GM21526 (cell line): ENCODE data around the gene NPLOC4.
"Not testable (repeated sequence)": the region's sequence is repeated elsewhere in the genome, so short reads cannot be mapped to it uniquely, and the experiment has no call there.

Experiments
- ATAC-seq: cut with Tn5 transposase; IDR thresholded peaks from one replicate; pipeline ENCODE4 v1.9.1; 2021; ENCODE audit warnings: moderate library complexity; ENCODE audit not compliant: unreplicated experiment, low FRiP score

The NPLOC4 gene

GRCh38 chr17:81536299-81537290 lies 100.3 kb downstream of the NPLOC4 start:
- no peak for ATAC-seq

GRCh38 chr17:81535480-81536298 lies 101.2 kb downstream of the NPLOC4 start:
- no peak for ATAC-seq

- no peak for ATAC-seq
These were observed 101.9 kb downstream of the NPLOC4 start for GRCh38 chr17:81535007-81535328.

DNA sequence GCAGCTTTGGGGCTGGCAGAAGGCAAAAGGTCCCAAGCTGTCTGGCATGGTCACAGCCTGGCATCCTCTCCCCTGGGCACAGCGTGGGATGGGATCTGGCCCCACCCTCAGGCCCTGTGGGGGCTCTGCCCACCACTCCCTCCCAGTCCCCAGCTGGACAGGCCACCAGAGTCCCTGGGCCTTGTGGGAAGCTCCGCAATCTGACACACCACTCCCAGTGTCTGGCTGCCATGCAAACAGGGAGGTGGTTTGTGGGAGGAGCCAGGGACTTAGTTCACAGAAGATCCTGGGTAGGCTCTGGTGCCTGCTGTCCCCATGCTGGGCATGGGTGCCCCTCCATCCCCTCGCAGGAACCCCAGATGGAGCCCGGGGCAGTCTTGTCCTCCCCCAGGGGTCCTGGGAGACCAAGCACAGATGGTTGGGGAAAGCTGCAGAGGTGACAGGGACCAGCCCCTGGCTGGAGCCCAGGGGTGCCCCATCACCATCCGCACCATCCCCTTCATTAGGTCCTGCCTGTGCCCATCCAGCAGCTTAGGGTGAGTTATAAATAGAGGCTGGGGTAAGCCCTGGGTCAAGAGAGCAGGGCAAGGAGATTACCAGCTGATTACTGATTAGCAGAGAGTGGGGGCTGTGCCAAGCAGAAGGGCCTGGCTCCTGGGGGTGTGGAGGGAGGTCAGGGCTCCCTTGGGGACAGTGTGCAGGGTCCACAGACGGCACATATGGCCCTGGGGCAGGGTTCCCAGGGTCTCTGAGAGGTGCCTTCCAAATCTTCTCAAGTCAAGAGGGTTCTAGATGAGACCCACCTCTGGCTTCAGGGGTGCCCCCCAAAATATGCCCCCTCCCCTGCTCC lies 102.5 kb downstream of the NPLOC4 start:
- no peak for ATAC-seq

- no peak for ATAC-seq
These were observed 103.4 kb downstream of the NPLOC4 start for GRCh38 chr17:81533339-81534141.

- no peak for ATAC-seq
These were observed 104.2 kb downstream of the NPLOC4 start for GRCh38 chr17:81532490-81533287.

- not testable (repeated sequence) for ATAC-seq
These were observed 104.9 kb downstream of the NPLOC4 start for GRCh38 chr17:81531998-81532404.

DNA sequence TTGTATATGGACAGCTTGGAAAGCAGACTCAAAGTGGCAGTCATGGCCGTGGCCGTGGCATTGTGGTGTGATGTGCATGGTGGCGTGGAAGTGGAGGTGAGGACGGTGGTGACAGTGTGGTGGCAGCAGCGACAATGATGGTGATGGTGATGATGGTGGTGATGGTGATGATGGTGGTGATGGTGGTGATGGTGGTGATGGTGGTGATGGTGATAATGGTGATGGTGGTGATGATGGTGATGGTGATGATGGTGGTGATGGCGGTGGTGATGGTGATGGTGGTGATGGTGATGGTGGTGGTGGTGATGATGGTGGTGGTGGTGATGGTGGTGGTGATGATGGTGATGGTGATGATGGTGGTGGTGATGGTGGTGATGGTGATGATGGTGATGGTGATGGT lies 105.9 kb downstream of the NPLOC4 start:
- not testable (repeated sequence) for ATAC-seq

DNA sequence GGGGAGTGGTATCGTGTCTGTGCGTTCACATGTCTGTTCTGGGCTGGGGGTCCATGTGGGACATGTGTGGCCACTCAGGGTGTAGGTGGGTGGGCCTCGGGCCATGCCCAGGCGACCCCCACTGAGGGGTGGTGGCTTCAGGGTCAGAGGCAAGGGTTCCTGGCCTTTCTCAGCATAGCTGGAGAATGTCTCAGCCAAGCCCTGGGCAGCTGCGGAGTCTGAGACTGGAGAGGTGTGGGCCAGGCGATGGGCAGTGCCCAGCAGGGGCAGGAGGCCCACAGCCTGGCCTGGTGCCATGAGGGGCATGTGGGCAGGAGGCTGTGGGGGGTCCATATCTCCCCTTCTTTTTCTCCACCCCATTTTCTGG lies 107.5 kb downstream of the NPLOC4 start:
- no peak for ATAC-seq

- no peak for ATAC-seq
These were observed 108.1 kb downstream of the NPLOC4 start for GRCh38 chr17:81528651-81529436.

DNA sequence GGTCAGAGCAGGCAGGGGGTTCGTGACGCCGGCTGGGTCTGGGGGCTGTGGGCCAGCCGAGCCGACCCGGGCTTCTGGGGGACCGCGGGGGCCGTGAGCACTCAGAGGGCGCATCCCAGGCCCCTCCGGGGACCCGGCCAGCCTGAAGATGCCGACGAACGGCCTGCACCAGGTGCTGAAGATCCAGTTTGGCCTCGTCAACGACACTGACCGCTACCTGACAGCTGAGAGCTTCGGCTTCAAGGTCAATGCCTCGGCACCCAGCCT lies 108.6 kb downstream of the NPLOC4 start:
- no peak for ATAC-seq

- no peak for ATAC-seq
These were observed 109.1 kb downstream of the NPLOC4 start, which contains the start of gene FSCN2 for GRCh38 chr17:81527591-81528383. FSCN2 (plus strand) TSS chr17:81528377; CDS start chr17:81528532, 155 bp downstream.

DNA sequence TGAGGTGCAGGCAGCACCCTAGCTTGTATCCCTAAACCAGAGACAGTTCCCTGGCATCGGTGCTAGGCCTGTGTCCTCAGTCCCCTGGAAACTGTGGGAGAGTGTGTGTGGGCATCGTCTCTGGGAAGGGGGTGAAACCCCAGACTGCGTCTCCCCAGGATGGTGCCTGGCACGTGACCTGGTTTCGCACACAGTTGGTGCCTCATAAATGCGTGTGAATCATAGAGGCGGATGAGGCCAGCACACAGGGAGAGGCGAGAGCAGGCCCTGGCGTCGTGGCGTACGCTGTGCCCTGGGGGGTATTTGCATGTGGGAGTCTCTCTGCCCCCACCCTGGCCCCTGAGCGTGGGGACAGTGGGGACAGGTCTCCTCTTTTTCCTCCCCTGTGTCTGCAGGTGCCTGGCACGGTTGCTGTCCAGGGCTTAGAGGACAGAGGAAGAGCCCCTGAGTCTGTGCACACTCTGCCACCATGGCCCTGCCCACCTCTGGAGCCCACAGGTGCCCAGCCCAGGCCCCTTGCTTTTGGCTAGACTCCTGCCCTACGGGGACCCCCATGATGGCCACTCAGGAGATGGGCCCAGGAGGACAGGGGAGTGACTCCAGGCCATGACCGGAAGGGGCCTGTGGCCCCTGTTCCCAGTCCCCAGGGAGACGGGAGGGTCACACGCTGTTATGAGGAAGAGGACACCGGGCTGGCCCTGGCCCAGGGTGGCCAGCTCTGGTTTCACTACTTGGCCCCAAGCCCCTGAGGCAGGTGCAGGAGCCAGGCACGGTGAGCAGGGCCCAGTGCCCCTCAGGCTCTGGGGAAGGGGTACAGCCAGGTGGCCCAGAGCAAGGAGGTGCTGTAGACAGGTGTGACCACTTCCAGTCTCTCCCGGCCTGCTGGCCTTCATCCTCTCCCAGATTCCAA lies 110.0 kb downstream of the NPLOC4 start:
- no peak for ATAC-seq

DNA sequence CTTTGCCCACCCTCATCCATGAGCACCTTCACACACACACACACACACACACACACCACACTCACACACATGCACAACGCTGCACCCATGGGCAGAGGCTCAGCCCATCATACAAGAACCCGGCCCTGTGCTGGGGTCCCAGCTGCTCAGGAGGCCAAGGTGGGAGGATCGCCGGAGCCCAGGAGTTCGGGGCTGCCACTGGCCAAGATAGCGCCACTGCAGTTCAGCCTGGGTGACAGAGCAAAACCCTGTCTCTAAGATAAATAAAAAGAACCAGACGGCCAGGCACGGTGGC lies 112.1 kb downstream of the NPLOC4 start:
- ATAC-seq: no peak

- no peak for ATAC-seq
These were observed 112.7 kb downstream of the NPLOC4 start for GRCh38 chr17:81524039-81524864.
